ENCODE results near the gene CPAMD8.

Gene CPAMD8

GRCh38 chr19:16895467-16896145 is 131.0 kb downstream of the CPAMD8 start:
- DNase-seq (ENCODE audit: low spot score) (no peak), FAIRE-seq (no peak)

- DNase-seq (ENCODE audit: low spot score) (no peak), FAIRE-seq (no peak)
Measured at GRCh38 chr19:16894080-16894479, 132.5 kb downstream of the CPAMD8 start.

- FAIRE-seq (no peak), DNase-seq (ENCODE audit: low spot score) (no peak)
Measured at GRCh38 chr19:16893686-16893989, 133.0 kb downstream of the CPAMD8 start.

- DNase-seq (ENCODE audit: low spot score) = no peak
- no peak for FAIRE-seq
Measured at GRCh38 chr19:16892868-16893685, 133.5 kb downstream of the CPAMD8 start.

- no peak for FAIRE-seq
- no peak for DNase-seq (ENCODE audit: low spot score)
Measured at GRCh38 chr19:16892436-16892835, 134.2 kb downstream of the CPAMD8 start.

- FAIRE-seq (no peak), DNase-seq (ENCODE audit: low spot score) (no peak)
Measured at GRCh38 chr19:16891696-16892382, 134.8 kb downstream of the CPAMD8 start.

GRCh38 chr19:16890461-16891184 is 136.0 kb downstream of the CPAMD8 start:
- DNase-seq (ENCODE audit: low spot score) (no peak), FAIRE-seq (no peak)

GRCh38 chr19:16889883-16890460 is 136.6 kb downstream of the CPAMD8 start:
- DNase-seq (ENCODE audit: low spot score) = no peak
- FAIRE-seq = no peak

- DNase-seq (ENCODE audit: low spot score) = no peak
- no peak for FAIRE-seq
Measured at GRCh38 chr19:16889366-16889882, 137.2 kb downstream of the CPAMD8 start.

- FAIRE-seq = no peak
- DNase-seq (ENCODE audit: low spot score) = no peak
Measured at GRCh38 chr19:16888629-16889365, 137.8 kb downstream of the CPAMD8 start, which contains the start of gene F2RL3. F2RL3 (plus strand) TSS chr19:16888999; CDS start chr19:16889190, 191 bp downstream.

GRCh38 chr19:16887353-16888265 is 139.0 kb downstream of the CPAMD8 start:
- no peak for FAIRE-seq
- no peak for DNase-seq (ENCODE audit: low spot score)

GRCh38 chr19:16886305-16886880 is 140.2 kb downstream of the CPAMD8 start:
- DNase-seq (ENCODE audit: low spot score) (no peak), FAIRE-seq (no peak)

GRCh38 chr19:16885166-16885565 is 141.4 kb downstream of the CPAMD8 start:
- no peak for FAIRE-seq

GRCh38 chr19:16883522-16883921 is 143.1 kb downstream of the CPAMD8 start:
- no peak for DNase-seq (ENCODE audit: low spot score)
- no peak for FAIRE-seq

More at GRCh38 chr19:16885166-16885565, 141.4 kb downstream of the CPAMD8 start:
- DNase-seq (ENCODE audit: low spot score) = no peak

- FAIRE-seq (no peak), DNase-seq (ENCODE audit: low spot score) (no peak)
Measured at GRCh38 chr19:16882146-16882545, 144.5 kb downstream of the CPAMD8 start.

- FAIRE-seq = no peak
- no peak for DNase-seq (ENCODE audit: low spot score)
Measured at GRCh38 chr19:16880884-16881554, 145.6 kb downstream of the CPAMD8 start.

- FAIRE-seq (no peak), DNase-seq (ENCODE audit: low spot score) (no peak)
Measured at GRCh38 chr19:16878181-16878965, 148.2 kb downstream of the CPAMD8 start.

Measured in RCC 7860 (cell line).